ENCODE data around the gene MFRP. TPM values are rescaled to one million over a fixed set of nuclear protein-coding genes. Genes with fewer than 3 reads are reported as not detected.

MFRP gene
- total RNA-seq, 3 donors from 2014 or later (not counting 1 experiment from before 2014, with no cell fraction given): not detected

Other genes with a start within 250 kb of the MFRP start
- gene DPAGT1, start 244.9 kb downstream of the MFRP start, total RNA-seq: 10 to 100 TPM; 20.5 to 28.5 (median 24.4) TPM
- gene C2CD2L, start 239.4 kb downstream of the MFRP start, total RNA-seq: 10 to 100 TPM; 20.3 to 27.7 (median 25.6) TPM
- 10 to 100 TPM; 30.2 to 38.2 (median 31.5) TPM for gene HINFP, start 225.1 kb downstream of the MFRP start, total RNA-seq
- gene ABCG4, start 197.7 kb downstream of the MFRP start, total RNA-seq: under 1 TPM in 1 of 3 donors, not detected in 2; 0.09 TPM
- gene NLRX1, start 178.0 kb downstream of the MFRP start, total RNA-seq: 10 to 100 TPM; 12.4 to 16.4 (median 13.8) TPM
- gene NHERF4, start 161.2 kb downstream of the MFRP start, total RNA-seq: under 1 TPM; 0.33 to 0.48 (median 0.40) TPM
- 10 to 100 TPM; 29.0 to 32.5 (median 30.1) TPM for gene CBL, start 140.4 kb downstream of the MFRP start, total RNA-seq
- 1 to 10 TPM in 1 of 3 donors, under 1 TPM in 2; 0.11 to 2.0 (median 0.19) TPM for gene MCAM, start 29.6 kb downstream of the MFRP start, total RNA-seq
- 10 to 100 TPM; 18.0 to 21.8 (median 18.1) TPM for gene RNF26, start 12.2 kb downstream of the MFRP start, total RNA-seq
- not detected for gene C1QTNF5, start 5.8 kb downstream of the MFRP start, total RNA-seq
- 1 to 10 TPM in 1 of 3 donors, under 1 TPM in 1, not detected in 1; 0.50 to 3.9 TPM for gene USP2, start 35.0 kb upstream of the MFRP start, total RNA-seq
- not detected for gene THY1, start 76.5 kb upstream of the MFRP start, total RNA-seq

All from natural killer cell (primary cell).